H1 (cell line): Measurements from ENCODE around the gene GRID1. TPM values are rescaled to one million over a fixed set of nuclear protein-coding genes. Genes with fewer than 3 reads are reported as not detected.

Experiments used
- CREB1 ChIP-seq: IDR thresholded peaks from 2 replicates; pipeline ENCODE4 v1.6.1; 2012; ENCODE audit warnings: inconsistent platforms
- EZH2 ChIP-seq: fragments of 200-600 bp; sonication (generic); IDR thresholded peaks from 2 replicates; pipeline ENCODE4 v1.7.1; 2012; ENCODE audit warnings: low read depth, mild to moderate bottlenecking, moderate library complexity, low read length, inconsistent platforms; ENCODE audit not compliant: severe bottlenecking
- POU5F1 ChIP-seq: IDR thresholded peaks from 2 replicates; pipeline ENCODE4 v1.6.1; 2011; ENCODE audit warnings: low read depth, mild to moderate bottlenecking, low read length, moderate library complexity
- SIN3A ChIP-seq, 2 experiments: IDR thresholded peaks in 1 of 2; conservative IDR thresholded peaks in 1 of 2; 2 replicates each; pipeline ENCODE4 v1.6.1; 2011 to 2012; ENCODE audit warnings: low read length in 2 of 2, improper control_type of control experiment in 1 of 2, low read depth in 1 of 2, mild to moderate bottlenecking in 1 of 2
- YY1 ChIP-seq: IDR thresholded peaks from 2 replicates; pipeline ENCODE4 v1.6.1; 2011; ENCODE audit warnings: low read depth, mild to moderate bottlenecking, low read length
- polyA plus RNA-seq, 7 experiments: library from polyadenylated mRNA; depleted of rRNA in 3 of 7; stranded (reverse) in 5 of 7; unstranded in 2 of 7; fragments of >200 nt in 5 of 7; fragments of 200-250 nt in 2 of 7; gene quantifications; 1 replicate in 5 of 7; 2 replicates in 1 of 7; 4 replicates in 1 of 7; pipeline versions ENCODE4 v1.2.1 to v1.2.3, GENCODE V29; 2011 to 2013; ENCODE audit warnings: missing spikeins in 2 of 7, mixed read lengths in 2 of 7
- total RNA-seq: library from RNA; stranded (reverse); fragmentation: NEBNext Ultra II Directional; extraction: Animal tissue kit (Norgen Biotek cat#: 25700); gene quantifications from 2 replicates; pipeline ENCODE4 v1.2.1, GENCODE V29; 2021

GRID1 gene
- total and polyA plus RNA-seq, 2 of the 8 experiments (the other 6 are each of a cell fraction or from before 2014, with no cell fraction given): 0.22 to 0.30 TPM

DNA sequence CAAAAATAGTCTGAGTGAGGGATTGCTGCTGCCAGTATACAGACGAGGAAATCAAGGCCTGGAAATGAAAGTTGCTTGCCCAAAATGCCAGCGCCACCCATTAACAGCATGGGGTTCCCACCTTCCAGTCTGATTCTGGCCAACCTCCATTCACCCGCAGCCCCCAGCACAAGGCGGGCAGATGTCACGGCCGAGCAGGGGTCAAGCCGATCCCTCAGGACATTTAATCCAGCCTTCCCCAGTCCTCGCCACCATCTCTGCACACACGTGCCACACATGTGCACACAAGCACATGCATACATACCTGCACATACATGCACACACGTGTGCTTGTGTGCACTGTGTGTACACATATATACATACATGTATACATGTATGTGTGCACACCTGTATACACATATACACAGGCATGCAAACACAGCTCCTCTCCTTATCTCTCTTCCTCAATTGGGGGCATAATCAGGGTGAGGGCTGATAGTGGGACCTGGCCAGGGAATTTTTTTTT is 122.9 kb downstream of the GRID1 start (continued):
- TF ChIP-seq CREB1 (no peak), EZH2 (no peak), SIN3A (conservative IDR thresholded peaks at IDR 0.05 in 1 of 2, IDR thresholded peaks at IDR 0.05 in 1 of 2; ENCODE audit: low read depth in 1 of 2, low read length in 2 of 2) (no peak), POU5F1 (no peak), YY1 (no peak)
